ENCODE measurements around the gene SLC36A3. TPM values are rescaled to one million over a fixed set of nuclear protein-coding genes. Genes with fewer than 3 reads are reported as not detected.
"Not testable (repeated sequence)": the region's sequence is repeated elsewhere in the genome, so short reads cannot be mapped to it uniquely, and the experiment has no call there.

SLC36A3 gene
- total RNA-seq, 2 experiments from 2014 or later = not detected

GRCh38 chr5:151244206-151244605, 59.4 kb downstream of the SLC36A3 start:
- Mint-ChIP-seq H3K4me3 (no peak overlapping the region), H3K27me3 (ENCODE audit: low read depth) (no peaks in the 10 kb centered on the region), H3K4me1 (ENCODE audit: low read depth) (peaks cover 17% of the 10 kb centered on the region), H3K27ac (no peak overlapping the region), H3K36me3 (ENCODE audit: low read depth) (no peaks in the 10 kb centered on the region), H3K9me3 (no peaks in the 10 kb centered on the region)
- CTCF ChIA-PET = no interaction called here
- intact Hi-C loops (cut with micrococcal nuclease) = no loop called here
- DNase-seq = no peak

DNA sequence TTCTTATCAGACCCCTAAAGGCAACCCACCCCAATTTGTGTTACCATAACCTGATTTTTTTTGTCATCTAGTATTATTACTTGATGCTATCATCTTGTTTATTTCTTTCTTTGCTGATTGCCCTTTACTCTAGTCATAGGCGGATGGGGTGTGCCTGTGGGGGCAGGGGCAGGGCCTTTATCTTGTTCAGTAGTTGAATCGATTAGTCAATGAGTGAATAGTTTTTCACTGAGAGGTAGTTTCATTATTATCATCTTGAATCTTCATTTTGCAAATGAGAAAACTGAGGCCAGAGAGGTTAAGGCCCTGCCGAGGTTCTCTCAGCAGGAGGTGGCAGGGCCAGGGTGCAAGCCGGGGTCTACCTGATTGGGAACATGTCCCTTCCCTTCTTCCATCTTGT, 60.0 kb downstream of the SLC36A3 start:
- peak; percentile 46 for DNase-seq
- CTCF ChIA-PET = no interaction called here
- Mint-ChIP-seq H3K4me1 (ENCODE audit: low read depth) (peaks cover 17% of the 10 kb centered on the region), H3K27ac (no peak overlapping the region), H3K27me3 (ENCODE audit: low read depth) (no peaks in the 10 kb centered on the region), H3K4me3 (no peak overlapping the region), H3K9me3 (no peaks in the 10 kb centered on the region), H3K36me3 (ENCODE audit: low read depth) (no peaks in the 10 kb centered on the region)
- intact Hi-C loops (cut with micrococcal nuclease) = no loop called here

- intact Hi-C loops (cut with micrococcal nuclease) = no loop called here
- H3K27me3 Mint-ChIP-seq (ENCODE audit: low read depth) = no peaks in the 10 kb centered on the region
- H3K4me1 Mint-ChIP-seq (ENCODE audit: low read depth) = peaks cover 17% of the 10 kb centered on the region
- no peaks in the 10 kb centered on the region for H3K36me3 Mint-ChIP-seq (ENCODE audit: low read depth)
- no peaks in the 10 kb centered on the region for H3K9me3 Mint-ChIP-seq
- no peak overlapping the region for H3K27ac Mint-ChIP-seq
- CTCF ChIA-PET = interaction anchor here (1.2 to 6.5 kb wide), 3 partner anchors 9 to 118 kb away, joined by 3 to 36 read pairs (median 6); partner anchors contain the start of gene GM2A
- DNase-seq = no peak
- H3K4me3 Mint-ChIP-seq = no peak overlapping the region
These were observed 60.4 kb downstream of the SLC36A3 start for GRCh38 chr5:151243127-151243526.

- DNase-seq = no peak
- intact Hi-C loops (cut with micrococcal nuclease) = no loop called here
- Mint-ChIP-seq H3K27ac (no peak overlapping the region), H3K4me3 (no peak overlapping the region), H3K9me3 (no peaks in the 10 kb centered on the region), H3K36me3 (ENCODE audit: low read depth) (no peaks in the 10 kb centered on the region), H3K4me1 (ENCODE audit: low read depth) (peaks cover 17% of the 10 kb centered on the region), H3K27me3 (ENCODE audit: low read depth) (no peaks in the 10 kb centered on the region)
- CTCF ChIA-PET = interaction anchor here (0.6 to 6.5 kb wide), 9 partner anchors 8 to 441 kb away, joined by 3 to 39 read pairs (median 6); partner anchors contain the start of genes CCDC69 and GM2A
These were observed 62.5 kb downstream of the SLC36A3 start for GRCh38 chr5:151240924-151241635.

- H3K27ac Mint-ChIP-seq; intact Hi-C loops (cut with micrococcal nuclease): not testable (repeated sequence)
These were observed 63.2 kb downstream of the SLC36A3 start for GRCh38 chr5:151240268-151240835.

GRCh38 chr5:151239237-151239861, 64.2 kb downstream of the SLC36A3 start:
- H3K4me3 Mint-ChIP-seq = no peak overlapping the region
- H3K4me1 Mint-ChIP-seq (ENCODE audit: low read depth) = peaks cover 18% of the 10 kb centered on the region
- CTCF ChIA-PET = interaction anchor here (0.6 to 6.5 kb wide), 20 partner anchors 10 to 614 kb away, joined by 3 to 39 read pairs (median 4); partner anchors contain the start of gene GM2A
- intact Hi-C loops (cut with micrococcal nuclease) = loop anchor here (1.0 kb wide), 2 partner anchors 74 to 114 kb away; no protein-coding TSS in a partner anchor
- H3K27ac Mint-ChIP-seq = no peak overlapping the region
- peak; percentile 64 for DNase-seq
- H3K27me3 Mint-ChIP-seq (ENCODE audit: low read depth) = no peaks in the 10 kb centered on the region
- no peaks in the 10 kb centered on the region for H3K9me3 Mint-ChIP-seq
- H3K36me3 Mint-ChIP-seq (ENCODE audit: low read depth) = no peaks in the 10 kb centered on the region

More at GRCh38 chr5:151240268-151240835, 63.2 kb downstream of the SLC36A3 start:
- peaks cover 15% of the 10 kb centered on the region for H3K4me1 Mint-ChIP-seq (ENCODE audit: low read depth)
- DNase-seq; H3K4me3 Mint-ChIP-seq; H3K36me3 Mint-ChIP-seq (ENCODE audit: low read depth); H3K27me3 Mint-ChIP-seq (ENCODE audit: low read depth); H3K9me3 Mint-ChIP-seq: not testable (repeated sequence)
- CTCF ChIA-PET = interaction anchor here (0.8 to 6.5 kb wide), 6 partner anchors 11 to 125 kb away, joined by 3 to 39 read pairs (median 8); partner anchors contain the start of gene GM2A

- Mint-ChIP-seq H3K27me3 (ENCODE audit: low read depth) (no peaks in the 10 kb centered on the region), H3K9me3 (no peaks in the 10 kb centered on the region), H3K4me3 (no peak overlapping the region), H3K36me3 (ENCODE audit: low read depth) (no peaks in the 10 kb centered on the region), H3K27ac (no peak overlapping the region), H3K4me1 (ENCODE audit: low read depth) (peaks cover 15% of the 10 kb centered on the region)
- intact Hi-C loops (cut with micrococcal nuclease) = no loop called here
- no peak for DNase-seq
- CTCF ChIA-PET = interaction anchor here (0.6 to 6.5 kb wide), 16 partner anchors 9 to 191 kb away, joined by 3 to 39 read pairs (median 5); partner anchors contain the start of gene GM2A
These were observed 65.2 kb downstream of the SLC36A3 start for GRCh38 chr5:151238303-151238741.

DNA sequence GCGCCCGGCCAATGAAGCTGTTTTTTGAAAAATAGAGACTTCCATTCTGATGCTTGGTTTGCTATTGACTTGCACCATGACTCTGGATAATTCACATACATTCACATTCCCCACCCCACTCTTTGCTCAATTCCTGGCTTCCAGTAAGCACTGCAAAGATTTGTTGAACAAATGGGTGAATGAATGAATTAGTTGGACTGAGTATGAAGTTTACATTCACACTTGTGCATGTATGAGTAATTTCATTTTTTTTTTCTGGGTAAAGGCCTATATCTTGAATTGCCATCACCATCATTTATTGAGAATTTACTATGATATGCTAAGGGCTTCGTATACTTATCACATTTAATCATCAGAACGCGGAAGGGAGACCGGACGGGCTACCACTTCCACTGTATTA, 65.9 kb downstream of the SLC36A3 start:
- Mint-ChIP-seq H3K36me3 (ENCODE audit: low read depth) (no peaks in the 10 kb centered on the region), H3K4me3 (no peak overlapping the region), H3K9me3 (no peaks in the 10 kb centered on the region), H3K27me3 (ENCODE audit: low read depth) (no peaks in the 10 kb centered on the region), H3K27ac (no peak overlapping the region), H3K4me1 (ENCODE audit: low read depth) (peaks cover 14% of the 10 kb centered on the region)
- CTCF ChIA-PET = interaction anchor here (0.9 to 6.5 kb wide), 9 partner anchors 9 to 183 kb away, joined by 3 to 39 read pairs (median 7); partner anchors contain the start of genes CCDC69 and GM2A
- DNase-seq = no peak
- intact Hi-C loops (cut with micrococcal nuclease) = no loop called here

DNA sequence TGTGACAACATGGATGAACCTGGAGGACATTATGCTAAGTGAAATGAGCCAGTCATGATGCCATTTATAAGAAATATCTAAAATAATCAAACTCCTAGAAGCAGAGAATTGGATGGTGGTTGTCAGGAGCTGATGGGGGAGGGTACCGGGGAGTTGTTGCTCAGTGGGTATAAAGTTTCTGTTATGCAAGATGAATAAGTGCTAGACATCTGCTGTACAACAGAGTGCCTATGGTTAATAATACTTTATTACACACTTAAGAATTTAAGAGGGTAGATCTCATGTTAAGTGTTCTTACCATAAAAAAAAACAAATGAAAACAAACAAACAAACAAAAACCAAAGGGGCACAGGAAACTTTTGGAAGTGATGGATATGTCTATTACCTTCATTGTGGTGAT, 66.7 kb downstream of the SLC36A3 start:
- intact Hi-C loops (cut with micrococcal nuclease) = no loop called here
- Mint-ChIP-seq H3K9me3 (no peaks in the 10 kb centered on the region), H3K27me3 (ENCODE audit: low read depth) (no peaks in the 10 kb centered on the region), H3K4me1 (ENCODE audit: low read depth) (peaks cover 14% of the 10 kb centered on the region), H3K4me3 (no peak overlapping the region), H3K36me3 (ENCODE audit: low read depth) (no peaks in the 10 kb centered on the region), H3K27ac (no peak overlapping the region)
- no peak for DNase-seq
- CTCF ChIA-PET = interaction anchor here (0.9 to 6.5 kb wide), 5 partner anchors 8 to 111 kb away, joined by 3 to 39 read pairs (median 4); partner anchors contain the start of gene CCDC69

DNA sequence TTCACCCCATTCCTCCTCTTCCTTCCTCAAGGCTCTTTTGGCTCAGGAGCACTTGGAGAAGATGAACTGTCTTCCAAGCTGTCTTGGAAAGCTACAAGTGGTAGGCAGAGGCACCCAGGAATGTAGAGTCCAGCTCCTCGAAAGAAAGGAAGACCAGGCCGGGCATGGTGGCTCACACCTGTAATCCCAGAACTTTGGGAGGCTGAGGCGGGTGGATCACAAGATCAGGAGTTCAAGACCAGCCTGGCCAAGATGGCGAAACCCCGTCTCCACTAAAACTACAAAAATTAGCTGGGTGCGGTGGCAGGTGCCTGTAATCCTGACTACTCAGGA, 68.4 kb downstream of the SLC36A3 start:
- H3K27ac Mint-ChIP-seq; H3K4me3 Mint-ChIP-seq; H3K36me3 Mint-ChIP-seq (ENCODE audit: low read depth); H3K9me3 Mint-ChIP-seq; intact Hi-C loops (cut with micrococcal nuclease); DNase-seq; H3K27me3 Mint-ChIP-seq (ENCODE audit: low read depth): not testable (repeated sequence)
- H3K4me1 Mint-ChIP-seq (ENCODE audit: low read depth) = peaks cover 14% of the 10 kb centered on the region
- CTCF ChIA-PET = interaction anchor here (0.9 to 2.3 kb wide), 8 partner anchors 20 to 120 kb away, joined by 3 to 7 read pairs (median 4); no protein-coding TSS in a partner anchor

- peak; percentile 31 for DNase-seq
- intact Hi-C loops (cut with micrococcal nuclease) = loop anchor here (1.0 kb wide), 1 partner anchor 10 kb away; the partner anchor contains the start of gene CCDC69
- peak overlapping the region; percentile 52 for H3K27ac Mint-ChIP-seq
These were observed 68.9 kb downstream of the SLC36A3 start for GRCh38 chr5:151234476-151235238.

More at GRCh38 chr5:151234476-151235238, 68.9 kb downstream of the SLC36A3 start:
- H3K4me3 Mint-ChIP-seq = peak overlapping the region; percentile 3
- H3K27me3 Mint-ChIP-seq (ENCODE audit: low read depth) = no peaks in the 10 kb centered on the region
- H3K9me3 Mint-ChIP-seq = no peaks in the 10 kb centered on the region
- H3K36me3 Mint-ChIP-seq (ENCODE audit: low read depth) = no peaks in the 10 kb centered on the region
- peaks cover 14% of the 10 kb centered on the region for H3K4me1 Mint-ChIP-seq (ENCODE audit: low read depth)
- CTCF ChIA-PET = interaction anchor here (0.9 to 2.3 kb wide), 10 partner anchors 8 to 119 kb away, joined by 3 to 7 read pairs (median 4); partner anchors contain the start of gene CCDC69

Measured in activated naive CD4-positive, alpha-beta T cell treated with anti-CD3 and anti-CD28 coated beads for 36 hours (primary cell).